Measurements from ENCODE around the gene C9.
A peak's percentile ranks its signal among the peaks of the same experiment; 100 is the strongest.
"Not testable (repeated sequence)": the region's sequence is repeated elsewhere in the genome, so short reads cannot be mapped to it uniquely, and the experiment has no call there.

C9 gene

DNA sequence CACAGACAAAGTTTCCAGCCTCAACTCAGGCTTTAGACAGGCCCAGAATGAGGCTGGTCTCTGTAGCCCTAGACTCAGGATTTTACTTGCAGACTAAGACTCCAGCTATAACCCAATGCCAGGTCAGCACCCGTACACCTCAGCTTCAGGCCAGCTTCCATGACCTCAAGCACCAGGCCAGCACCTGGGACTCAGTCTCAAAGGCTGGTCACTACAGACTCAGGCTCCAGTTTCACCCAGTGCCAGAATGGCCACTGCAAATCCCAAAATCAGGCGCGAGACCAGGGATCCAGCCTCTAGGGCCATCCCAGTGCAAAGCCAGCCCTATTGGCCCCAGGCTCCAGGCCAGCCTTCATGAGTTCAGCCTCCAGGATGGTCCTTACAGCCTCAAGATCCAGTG, 44.9 kb downstream of the C9 start:
- no peak for DNase-seq

DNA sequence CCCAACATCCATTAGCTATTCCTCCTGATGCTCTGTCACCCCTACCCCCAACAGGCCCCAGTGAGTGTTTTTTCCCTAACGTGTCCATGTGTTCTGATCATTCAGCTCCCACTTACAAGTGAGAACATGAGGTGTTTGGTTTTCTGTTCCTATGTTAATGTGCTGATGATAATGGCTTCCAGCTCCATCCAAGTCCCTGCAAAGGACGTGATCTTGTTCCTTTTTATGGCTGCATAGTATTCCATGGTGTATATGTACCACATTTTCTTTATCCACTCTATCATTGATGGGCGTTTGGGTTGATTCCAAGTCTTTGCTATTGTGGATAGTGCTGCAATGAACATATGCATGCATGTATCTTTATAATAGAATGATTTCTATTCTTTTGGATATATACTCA, 47.8 kb downstream of the C9 start:
- not testable (repeated sequence) for DNase-seq

DNA sequence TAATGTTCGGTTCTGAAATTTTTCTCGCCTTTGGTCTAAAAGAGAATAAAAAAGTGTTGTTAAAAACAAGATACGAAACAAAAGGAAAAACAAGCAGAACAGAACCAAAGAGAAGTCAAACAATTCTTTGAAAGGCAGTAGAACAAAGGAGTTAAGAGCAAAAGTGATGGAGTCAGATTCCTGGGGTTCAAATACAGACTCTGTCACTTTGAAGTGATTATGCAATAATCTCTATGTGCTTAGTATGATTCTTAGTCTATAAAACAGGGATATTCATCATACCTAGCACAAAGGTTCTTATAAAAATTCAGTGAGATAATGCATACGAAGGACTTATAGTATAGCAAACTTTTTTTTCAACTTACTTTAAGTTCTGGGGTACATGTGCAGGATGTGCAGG, 48.3 kb downstream of the C9 start:
- DNase-seq = no peak

DNA sequence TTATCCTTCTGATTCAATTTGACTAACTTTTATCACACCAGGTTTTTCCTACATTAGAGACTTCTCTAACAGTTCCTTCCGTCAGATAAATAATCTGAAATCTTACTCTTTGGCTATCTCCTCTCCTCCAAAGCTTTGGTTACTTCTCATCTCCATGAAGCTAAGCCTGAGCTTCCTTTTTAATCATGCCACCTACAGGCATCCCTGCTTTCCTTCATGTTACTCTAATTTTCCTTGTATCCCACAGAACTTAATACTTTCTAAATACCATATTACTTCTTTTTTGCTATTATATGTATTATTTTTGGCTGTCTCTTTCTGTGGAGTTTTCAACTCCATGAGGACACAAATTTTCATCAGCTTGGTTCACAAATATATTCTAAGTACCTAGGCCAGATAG, 49.7 kb downstream of the C9 start:
- DNase-seq = no peak

DNA sequence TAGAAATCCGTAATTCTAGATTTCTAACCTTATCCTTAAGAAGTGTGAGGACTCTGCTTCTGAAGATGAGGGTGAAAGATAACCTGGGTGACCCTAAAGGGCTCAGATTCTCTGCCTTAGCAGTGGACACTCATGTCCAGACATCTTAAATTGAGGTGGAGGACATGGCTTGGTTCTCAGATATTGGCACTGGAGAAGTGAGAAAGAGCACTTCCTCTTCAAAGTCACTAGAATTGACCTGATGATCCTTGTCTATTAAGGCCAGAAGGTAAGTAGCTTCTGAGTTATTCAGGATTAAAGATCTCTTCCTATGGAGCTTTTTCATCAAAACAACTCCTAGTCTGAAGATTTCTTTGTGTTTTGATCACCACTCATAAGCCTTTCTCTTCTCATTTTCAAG, 54.8 kb downstream of the C9 start:
- no peak for DNase-seq

DNA sequence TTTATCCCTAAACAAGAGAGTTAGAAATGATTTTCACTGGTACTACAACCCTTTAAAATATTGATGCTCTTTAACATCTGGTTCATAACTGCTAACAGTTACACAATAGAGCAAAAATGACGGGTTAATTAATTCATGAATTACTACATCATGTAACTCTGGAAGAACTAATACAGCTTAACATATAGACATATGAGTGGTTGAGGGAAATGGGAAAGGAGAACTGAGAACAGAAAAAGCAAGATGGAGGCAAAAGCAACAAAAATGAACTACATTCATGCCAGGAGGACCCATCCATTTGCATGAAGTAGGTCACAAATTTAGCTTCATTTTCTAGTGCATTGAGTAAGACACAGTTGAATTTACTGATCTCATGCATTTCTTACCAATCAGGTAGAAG, 61.8 kb downstream of the C9 start:
- no peak for DNase-seq

DNA sequence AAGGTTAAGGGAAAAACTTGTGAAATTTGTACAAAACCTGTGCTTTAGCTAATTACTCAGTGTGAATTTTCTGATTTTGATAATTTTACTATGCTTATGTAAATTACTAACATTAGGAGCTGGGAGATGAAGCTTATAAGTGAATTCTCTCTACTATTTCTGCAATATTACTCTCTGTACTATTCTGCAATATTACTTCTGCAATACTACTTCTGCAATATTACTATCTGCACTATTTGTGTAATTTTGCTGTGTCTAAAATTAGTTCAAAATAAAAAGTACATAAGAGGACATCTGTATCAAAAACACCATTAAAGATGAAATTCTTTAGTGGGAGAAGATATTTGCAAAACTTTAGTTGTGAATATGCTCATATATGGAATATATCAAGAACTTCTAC, 62.9 kb downstream of the C9 start:
- DNase-seq = no peak

DNA sequence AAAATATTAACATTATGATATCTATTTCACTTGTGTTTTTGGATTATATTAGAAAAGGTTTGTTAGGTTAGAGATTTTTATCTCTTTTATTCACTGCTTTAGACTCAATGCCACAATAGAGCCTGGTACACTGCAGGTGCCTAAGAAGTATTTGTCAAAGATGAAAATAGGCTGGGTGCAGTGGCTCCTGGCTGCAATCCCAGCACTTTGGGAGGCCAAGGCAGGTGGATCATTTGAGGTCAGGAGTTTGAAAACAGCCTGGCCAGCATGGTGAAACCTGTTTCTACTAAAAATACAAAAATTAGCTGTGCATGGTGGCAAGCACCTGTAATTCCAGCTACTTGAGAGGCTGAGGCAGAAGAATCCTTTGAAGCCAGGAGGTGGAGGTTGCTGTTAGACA, 64.3 kb downstream of the C9 start:
- no peak for DNase-seq

DNA sequence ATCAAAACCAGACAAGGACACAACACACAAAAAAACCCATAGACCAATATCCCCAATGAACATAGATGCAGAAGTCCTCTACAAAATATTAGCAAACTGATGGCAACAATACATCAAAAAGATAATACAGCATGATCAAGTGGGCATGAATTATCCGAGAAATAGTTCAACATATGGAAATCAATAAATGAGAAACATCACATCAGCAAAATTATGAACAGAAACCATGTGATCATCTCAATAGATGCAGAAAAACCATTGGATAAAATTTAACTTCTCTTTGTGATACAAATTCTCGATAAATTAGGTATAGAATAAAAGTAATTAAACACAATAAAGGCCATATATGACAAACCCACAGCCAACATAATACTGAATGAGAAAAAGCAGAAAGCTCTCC, 69.6 kb downstream of the C9 start:
- DNase-seq = no peak

DNA sequence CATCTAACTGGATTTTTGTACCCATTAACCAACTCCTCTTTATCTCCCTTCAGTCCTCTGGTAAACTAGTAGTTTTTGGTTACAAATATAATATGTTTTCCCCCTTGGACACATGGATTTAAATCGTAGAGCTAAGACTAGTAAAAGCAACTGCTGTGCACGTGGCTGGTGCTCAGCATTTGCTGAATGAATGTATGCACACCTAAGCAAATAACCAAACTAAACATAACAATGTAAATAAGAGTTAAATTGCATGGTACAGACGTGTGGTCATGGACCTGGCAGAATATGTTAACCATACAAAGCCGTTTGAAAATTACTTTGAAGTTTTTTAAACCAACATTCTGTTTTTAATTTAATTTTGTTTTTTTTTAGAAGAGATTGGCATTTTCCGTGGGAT, 79.7 kb downstream of the C9 start:
- DNase-seq = no peak

DNA sequence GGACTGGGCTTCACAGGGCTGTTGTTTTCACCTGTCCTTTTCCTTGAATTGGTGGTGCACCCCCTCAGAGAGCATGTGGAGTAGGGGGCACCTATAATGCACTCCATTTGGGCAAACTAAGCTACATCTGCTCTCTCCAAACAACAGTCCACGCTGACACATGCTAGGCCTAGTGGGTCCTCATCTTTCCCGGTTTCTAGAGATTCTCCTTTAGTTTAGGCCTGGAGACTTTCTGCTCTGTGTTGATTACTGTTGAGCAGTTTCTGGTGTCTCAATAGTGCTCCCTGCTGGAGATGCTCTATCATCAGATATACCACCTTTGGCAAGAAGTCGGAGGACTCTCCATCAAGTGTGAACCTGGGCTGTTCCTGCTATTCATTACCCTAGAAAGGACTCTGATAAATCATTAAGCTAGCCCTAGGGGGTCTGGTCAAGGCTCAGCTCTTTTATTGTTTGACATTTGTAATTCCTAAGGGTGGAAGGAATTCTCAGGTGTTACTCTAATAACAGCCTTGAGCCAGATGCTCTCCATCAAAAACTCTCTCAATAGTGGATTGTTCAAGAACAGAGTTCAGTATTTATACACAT, 81.0 kb downstream of the C9 start:
- DNase-seq = peak; percentile 86

DNA sequence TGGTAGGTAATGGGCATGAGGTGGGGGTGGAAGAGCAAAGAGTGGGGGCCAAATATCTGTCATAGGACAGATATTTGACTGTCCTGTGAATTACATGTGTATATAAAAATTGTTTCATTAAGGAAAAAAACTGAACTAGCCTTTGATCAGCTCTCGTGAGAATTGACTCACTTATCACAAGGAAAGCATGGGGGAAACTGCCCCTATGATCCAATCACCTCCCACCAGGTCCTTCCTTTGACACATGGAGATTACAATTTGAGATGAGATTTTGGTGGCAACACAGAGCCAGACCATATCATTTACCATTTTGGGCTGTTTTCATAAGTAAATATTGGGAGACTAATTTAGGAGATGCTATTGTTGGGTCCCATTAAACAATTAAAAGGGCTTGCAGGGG, 81.7 kb downstream of the C9 start:
- no peak for DNase-seq

DNA sequence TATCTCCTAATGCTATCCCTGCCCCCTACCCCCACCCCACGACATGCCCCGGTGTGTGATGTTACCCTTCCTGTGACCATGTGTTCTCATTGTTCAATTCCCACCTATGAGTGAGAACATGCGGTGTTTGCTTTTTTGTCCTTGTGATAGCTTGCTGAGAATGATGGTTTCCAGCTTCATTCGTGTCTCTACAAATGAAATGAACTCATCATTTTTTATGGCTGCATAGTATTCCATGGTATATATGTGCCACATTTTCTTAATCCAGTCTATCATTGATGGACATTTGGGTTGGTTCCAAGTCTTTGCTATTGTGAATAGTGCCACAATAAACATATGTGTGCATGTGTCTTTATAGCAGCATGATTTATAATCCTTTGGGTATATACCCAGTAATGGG, 88.4 kb downstream of the C9 start:
- not testable (repeated sequence) for DNase-seq

DNA sequence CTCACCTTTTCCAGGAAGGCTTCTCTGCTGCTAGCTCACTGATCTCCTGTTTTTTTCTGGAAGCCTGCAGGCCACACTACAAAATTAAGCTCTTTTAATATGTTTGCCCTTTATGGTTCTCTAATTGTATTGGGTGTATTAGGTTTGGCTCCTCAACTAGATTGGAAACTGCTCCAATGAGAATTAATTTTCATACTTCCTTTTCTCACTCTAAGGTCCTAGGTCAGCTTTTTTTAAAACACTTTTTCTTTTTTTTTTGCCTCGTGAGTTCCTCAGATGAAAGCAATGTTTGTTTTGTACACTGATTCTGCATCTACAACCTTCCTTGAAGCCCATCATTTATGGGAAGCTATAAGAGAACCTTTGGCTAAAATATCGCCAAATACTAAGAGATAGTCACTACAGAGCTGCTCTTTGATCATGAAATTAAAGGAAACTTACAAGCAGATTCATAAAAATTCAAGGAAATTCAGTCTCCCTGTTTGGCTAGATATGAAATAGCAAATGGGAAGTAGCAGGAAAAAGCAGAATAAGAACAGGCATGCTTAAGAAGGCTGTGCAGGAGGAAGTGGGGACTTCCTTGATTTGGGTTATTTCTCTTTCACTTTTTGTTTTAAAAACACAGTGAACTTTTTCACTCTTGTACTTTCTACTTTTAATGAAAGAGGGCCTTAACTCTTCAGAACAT, 89.8 kb downstream of the C9 start:
- peak; percentile 57 for DNase-seq

DNA sequence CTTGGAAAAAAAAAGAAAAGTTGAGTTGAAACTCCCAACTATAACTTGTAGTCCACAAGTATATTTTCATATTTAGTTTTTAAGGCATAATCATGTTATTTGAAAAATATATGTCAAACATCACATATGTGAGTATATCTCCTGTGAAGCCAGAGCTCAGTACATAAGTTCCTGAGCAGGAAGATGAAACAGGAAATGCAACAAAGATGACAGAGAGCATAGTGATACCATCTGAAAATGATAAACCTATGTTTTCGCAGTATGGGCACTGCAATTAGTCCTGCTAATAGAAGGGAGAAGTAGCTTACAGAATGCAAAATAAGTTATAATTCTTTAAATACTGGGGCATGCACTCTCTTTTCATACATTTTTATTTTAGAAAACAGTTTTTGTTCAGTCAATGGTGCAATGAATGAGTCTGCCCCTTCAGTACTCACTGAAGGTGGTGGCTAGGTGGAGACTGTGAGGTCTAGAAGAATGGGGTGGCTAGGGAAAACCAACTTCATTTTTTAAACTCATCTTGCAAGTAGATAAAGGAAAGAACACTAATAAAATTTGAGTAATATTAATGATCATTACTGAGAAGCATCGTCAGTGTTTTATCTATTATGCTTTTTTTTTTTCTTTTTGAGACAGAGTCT, 90.9 kb downstream of the C9 start:
- DNase-seq = peak; percentile 55

DNA sequence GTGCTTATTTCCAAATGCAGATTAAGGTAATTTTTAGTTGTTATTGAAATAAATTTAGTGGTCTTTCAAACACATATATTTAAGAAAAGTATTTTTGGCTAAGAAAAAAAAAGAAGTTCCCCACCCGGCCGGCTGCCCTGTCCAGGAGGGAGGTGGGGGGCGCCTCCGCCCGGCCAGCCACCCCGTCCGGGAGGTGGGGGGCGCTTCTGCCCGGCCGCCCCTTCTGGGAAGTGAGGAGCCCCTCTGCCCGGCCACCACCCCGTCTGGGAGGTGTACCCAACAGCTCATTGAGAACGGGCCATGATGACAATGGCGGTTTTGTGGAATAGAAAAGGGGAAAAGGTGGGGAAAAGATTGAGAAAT, 91.4 kb downstream of the C9 start:
- DNase-seq = not testable (repeated sequence)

DNA sequence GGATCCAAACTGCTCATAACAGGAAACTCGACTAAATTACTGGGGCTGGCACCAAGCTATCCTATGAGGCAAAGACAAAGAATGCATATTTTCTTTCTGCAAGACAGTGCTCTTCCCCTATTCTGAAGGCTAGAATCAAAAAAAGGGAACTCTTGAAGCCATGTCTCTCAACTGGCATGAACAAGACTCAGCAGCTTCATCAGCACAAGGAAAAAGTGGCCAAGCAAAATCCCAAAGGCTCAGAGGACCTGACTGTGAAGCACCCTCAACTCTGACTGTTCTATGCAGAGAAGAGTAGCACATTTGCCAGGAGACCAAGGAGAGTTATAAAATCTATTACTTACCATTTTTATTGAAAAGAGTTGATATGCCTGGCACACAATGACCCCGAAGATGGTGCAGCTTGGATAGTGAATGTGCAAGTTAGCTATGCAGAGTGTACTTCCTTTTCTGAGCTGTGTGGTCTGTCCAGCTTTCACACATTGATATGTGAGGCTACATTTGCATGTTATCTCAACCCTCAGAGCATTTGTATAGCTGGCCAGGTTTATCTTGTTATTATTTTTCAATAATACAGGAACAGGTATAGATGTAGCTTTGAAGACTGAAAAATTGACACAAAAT, 94.0 kb downstream of the C9 start:
- DNase-seq = peak; percentile 48

DNA sequence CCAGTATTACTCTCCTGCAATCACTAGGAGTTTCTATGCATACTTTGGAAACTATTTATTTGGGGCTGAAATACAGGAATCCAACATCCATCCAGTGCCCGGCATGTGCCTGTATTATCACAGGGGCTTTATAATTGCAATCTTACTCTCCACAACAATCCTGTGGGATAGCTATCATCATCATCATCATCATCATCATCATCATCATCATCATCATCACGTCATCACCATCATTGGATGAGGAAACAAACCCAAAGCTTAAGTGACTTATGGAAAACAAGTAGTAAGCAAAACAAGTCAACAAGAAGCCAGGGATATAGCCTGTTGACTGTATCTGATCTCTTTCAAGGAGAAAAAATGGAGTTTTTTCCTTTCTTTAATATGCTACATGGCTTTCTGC, 97.1 kb downstream of the C9 start:
- DNase-seq = no peak

DNA sequence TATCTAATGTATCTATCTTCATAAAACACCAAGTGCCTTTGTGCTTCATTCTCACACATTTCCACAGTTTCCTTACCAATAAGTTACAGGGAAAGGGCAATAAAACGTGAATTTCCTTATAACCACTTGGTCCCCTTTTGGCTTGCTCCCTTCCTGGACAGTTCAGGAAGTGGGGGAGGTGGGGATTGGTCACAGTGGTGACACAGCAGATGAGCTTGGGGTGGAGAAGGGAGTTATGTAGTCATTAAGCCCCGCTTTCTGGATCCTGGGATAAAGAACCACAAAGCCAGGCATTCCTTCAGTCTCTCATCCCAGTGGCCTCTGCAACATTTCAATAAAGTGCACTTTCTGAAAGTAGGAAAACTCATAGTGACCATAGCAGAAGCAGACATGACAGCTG, 97.9 kb downstream of the C9 start:
- no peak for DNase-seq

DNA sequence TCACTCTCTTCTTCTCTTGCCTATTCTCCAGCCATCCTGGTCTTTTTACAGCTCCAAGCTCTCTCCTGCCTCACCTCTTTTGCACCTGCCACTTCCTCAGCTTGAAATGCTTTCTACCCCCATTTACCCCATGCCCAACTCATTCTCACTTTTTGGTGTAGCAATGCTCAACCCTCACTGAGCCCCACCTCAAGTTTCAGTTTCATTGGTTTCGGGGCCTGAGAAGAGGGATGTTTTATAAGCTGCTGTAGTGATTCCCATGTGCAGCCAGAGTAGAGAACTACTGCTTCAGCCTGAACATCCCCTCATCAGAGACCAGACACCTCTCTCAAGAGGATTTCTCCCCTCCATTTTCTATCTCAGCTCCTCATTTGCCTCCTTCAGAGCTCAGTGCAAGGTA, 99.8 kb downstream of the C9 start:
- peak; percentile 25 for DNase-seq

DNA sequence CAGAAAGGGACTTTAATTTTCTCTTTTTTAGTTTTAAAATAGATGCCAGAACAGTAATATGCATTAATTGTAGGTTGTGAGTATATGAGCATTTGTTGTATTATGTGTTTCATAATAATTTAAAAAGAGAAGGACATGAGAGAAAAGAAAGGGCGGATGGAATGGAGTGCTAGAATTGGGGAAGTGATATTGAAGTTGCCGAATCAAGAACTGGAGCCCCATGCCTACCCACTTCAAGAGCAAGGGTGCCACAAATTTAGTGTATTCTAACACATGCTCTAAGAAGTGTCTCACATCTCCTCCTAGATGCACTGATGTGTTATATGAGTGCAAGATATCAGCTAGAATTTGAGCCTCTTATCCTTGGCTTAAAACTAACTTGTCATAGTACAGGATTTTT, 101.3 kb downstream of the C9 start:
- no peak for DNase-seq

DNA sequence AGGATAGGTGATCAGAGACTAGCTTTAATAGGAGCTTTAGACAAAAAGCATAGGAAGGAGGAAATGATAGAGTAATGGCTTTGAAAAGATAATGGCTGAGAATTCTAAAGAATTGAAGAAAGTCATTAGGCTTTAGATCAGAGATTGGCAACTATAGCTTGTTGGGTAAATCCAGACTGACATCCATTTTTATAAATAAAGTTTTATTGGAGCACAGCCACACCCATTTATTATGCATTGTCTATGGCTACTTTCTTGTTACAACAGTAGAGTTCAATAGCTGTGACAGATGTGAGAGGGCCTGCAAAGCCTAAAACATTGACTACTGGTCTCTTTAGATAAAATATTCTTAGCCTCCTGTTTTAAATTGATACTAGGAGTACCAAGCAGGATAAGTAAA, 104.2 kb downstream of the C9 start:
- no peak for DNase-seq

DNA sequence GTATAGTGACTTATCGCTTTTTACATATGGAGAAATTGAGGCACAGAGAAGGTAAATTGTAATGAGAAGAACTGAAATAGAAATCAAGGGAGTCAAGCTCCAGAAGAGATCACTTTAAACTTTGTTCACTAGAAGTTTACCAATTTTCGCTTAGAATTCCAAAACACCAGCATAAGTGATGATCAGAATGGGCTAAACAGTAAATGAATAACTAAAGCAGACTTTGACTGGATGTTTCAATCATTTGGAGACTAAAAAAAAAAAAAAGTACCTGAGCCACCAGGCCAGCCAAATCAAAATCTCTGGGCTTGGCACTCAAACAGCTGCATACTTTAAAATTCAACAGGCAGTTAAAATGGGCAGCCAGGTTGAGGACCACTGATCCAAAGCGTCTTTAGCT, 106.7 kb downstream of the C9 start:
- no peak for DNase-seq

DNA sequence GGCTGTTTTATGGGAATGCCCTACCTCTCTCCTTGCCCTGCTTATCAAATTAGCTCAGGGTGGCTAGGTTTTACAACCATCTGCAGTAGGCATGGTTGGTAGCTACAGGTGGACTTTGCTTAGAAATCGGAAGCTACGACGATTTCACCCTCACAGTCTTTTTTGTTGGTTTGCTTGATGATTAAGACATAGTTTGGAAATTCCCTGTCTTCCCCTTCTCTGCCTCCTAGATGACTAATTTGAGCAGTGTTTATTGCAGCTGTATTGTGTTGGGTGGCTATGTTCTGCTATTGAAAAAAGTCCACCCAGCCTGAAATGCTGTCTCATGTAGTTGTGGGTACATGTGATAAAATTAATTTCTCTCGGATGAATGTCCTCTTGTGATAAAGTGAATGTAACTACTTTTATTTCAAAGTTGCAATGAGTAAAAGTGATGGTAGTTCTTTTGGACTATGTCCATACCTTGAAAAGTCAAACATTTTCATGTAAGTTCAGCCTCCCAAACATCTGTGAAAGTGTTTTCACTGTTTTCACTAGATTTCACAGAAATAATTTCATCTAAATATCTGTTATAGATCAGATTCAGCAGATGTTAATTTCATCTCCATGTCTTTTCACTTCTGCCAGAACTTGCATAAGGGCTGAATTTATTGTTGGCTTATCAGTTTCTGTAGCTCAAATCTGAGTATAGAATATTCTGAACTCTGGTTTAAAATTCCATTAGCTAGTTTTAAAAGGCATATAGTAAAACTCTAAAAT, 107.6 kb downstream of the C9 start:
- peak; percentile 57 for DNase-seq
